Loucy (cell line): ENCODE results near the gene NSD2.

ENCODE experiments used
- CTCF ChIP-seq: fragments of 200-600 bp; sonication (generic); conservative IDR thresholded peaks from 2 replicates; pipeline ENCODE4 v1.5.1; 2014; ENCODE audit warnings: mild to moderate bottlenecking, antibody characterized with exemption, low read length
- EZH2phosphoT487 ChIP-seq: fragments of 200-600 bp; IDR thresholded peaks from 2 replicates; pipeline ENCODE4 v1.6.1; 2018; ENCODE audit warnings: antibody characterized with exemption, mild to moderate bottlenecking, moderate library complexity, borderline replicate concordance

GRCh38 chr4:1948232-1948631, 77.0 kb downstream of the NSD2 start:
- TF ChIP-seq CTCF (no peak), EZH2phosphoT487 (no peak)
